CD4-positive, alpha-beta T cell treated with Interleukin-21 for 1 hour (primary cell): ENCODE measurements around the gene LOXHD1.

Experiments used
- DNase-seq: peaks from one replicate; pipeline ENCODE4 v3.0.0-alpha.2; 2020

Gene LOXHD1

GRCh38 chr18:46538376-46538775 lies 118.6 kb downstream of the LOXHD1 start:
- DNase-seq, result no peak

GRCh38 chr18:46536215-46536874 lies 120.7 kb downstream of the LOXHD1 start:
- DNase-seq, result peak; percentile 24

- DNase-seq, result no peak
Measured at GRCh38 chr18:46531482-46531881, 125.5 kb downstream of the LOXHD1 start.

- DNase-seq, result no peak
Measured at GRCh38 chr18:46528037-46528436, 129.0 kb downstream of the LOXHD1 start.

GRCh38 chr18:46519870-46520269 lies 137.2 kb downstream of the LOXHD1 start:
- no peak for DNase-seq

- DNase-seq, result no peak
Measured at GRCh38 chr18:46518438-46518837, 138.6 kb downstream of the LOXHD1 start.

- no peak for DNase-seq
Measured at GRCh38 chr18:46516555-46516954, 140.5 kb downstream of the LOXHD1 start.

GRCh38 chr18:46510386-46510785 lies 146.6 kb downstream of the LOXHD1 start:
- DNase-seq, result no peak

- no peak for DNase-seq
Measured at GRCh38 chr18:46509530-46509929, 147.5 kb downstream of the LOXHD1 start.

GRCh38 chr18:46506974-46507586 lies 149.9 kb downstream of the LOXHD1 start:
- DNase-seq, result no peak

- DNase-seq, result no peak
Measured at GRCh38 chr18:46502444-46502843, 154.6 kb downstream of the LOXHD1 start.

- peak; percentile 7 for DNase-seq
Measured at GRCh38 chr18:46497129-46497528, 159.9 kb downstream of the LOXHD1 start.

GRCh38 chr18:46488471-46489213 lies 168.4 kb downstream of the LOXHD1 start:
- DNase-seq, result no peak

- no peak for DNase-seq
Measured at GRCh38 chr18:46485675-46486194, 171.3 kb downstream of the LOXHD1 start.

- no peak for DNase-seq
Measured at GRCh38 chr18:46484971-46485370, 172.0 kb downstream of the LOXHD1 start.

- DNase-seq, result no peak
Measured at GRCh38 chr18:46482831-46483230, 174.2 kb downstream of the LOXHD1 start.

- no peak for DNase-seq
Measured at GRCh38 chr18:46481847-46482245, 175.2 kb downstream of the LOXHD1 start.

- peak; percentile 56 for DNase-seq
Measured at GRCh38 chr18:46481048-46481846, 175.8 kb downstream of the LOXHD1 start.

- DNase-seq, result no peak
Measured at GRCh38 chr18:46480226-46480625, 176.8 kb downstream of the LOXHD1 start.

- DNase-seq, result no peak
Measured at GRCh38 chr18:46478796-46479195, 178.2 kb downstream of the LOXHD1 start.

- no peak for DNase-seq
Measured at GRCh38 chr18:46477425-46478011, 179.5 kb downstream of the LOXHD1 start.

GRCh38 chr18:46475390-46475752 lies 181.6 kb downstream of the LOXHD1 start:
- DNase-seq, result no peak
